ENCODE data around the gene PPP1R7.

DNA sequence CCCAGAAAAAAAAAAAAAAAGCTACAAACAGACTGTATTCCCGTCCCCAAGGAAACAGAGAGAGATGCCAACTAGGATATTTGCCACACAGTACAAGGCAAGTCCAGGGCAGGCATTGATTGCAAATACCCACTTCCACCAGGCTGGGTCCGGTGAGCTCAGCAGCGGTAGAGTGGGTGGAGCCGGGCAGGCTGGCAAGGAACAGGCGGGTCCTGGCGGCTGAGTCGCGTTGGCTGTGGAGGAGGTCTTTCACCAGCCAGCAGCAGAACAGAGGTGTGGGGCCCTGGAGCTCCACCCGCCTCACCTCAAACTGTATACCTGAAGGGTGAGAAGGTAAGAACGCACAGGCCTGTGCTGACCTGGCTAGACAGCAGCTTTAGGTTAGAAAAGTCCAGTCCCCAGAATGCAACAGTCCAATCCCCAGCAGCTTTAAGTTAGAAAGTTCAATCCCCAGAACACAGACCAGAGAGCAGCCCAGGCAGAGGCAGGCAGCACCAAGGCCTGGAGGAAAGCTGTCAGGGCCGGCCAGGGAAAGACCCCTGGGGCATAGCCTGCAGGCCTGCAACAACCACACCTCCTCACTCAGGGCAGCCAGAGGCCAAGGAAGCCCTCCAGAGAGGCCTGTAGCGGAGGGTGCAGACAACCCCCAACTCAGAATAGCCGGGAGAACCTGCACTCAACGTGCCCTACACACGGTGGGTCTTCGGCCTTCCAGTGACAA, 26.3 kb upstream of the PPP1R7 start:
- no peak for TF ChIP-seq EP300 (IDR thresholded peaks at IDR 0.05; ENCODE audit: borderline replicate concordance)
- no peak for TF ChIP-seq MAX (IDR thresholded peaks at IDR 0.05)
- no peak for TF ChIP-seq TEAD4 (IDR thresholded peaks at IDR 0.05)
- no peak for TF ChIP-seq FOXM1 (IDR thresholded peaks at IDR 0.05; ENCODE audit: borderline replicate concordance, low read depth)
- TF ChIP-seq CEBPB (IDR thresholded peaks at IDR 0.05) = no peak
- no peak for TF ChIP-seq RAD21 (IDR thresholded peaks at IDR 0.05; ENCODE audit: low read depth)
- no peak for TF ChIP-seq TAF1 (IDR thresholded peaks at IDR 0.05; ENCODE audit: low read depth)
- no peak for TF ChIP-seq TCF12 (IDR thresholded peaks at IDR 0.05; ENCODE audit: low read depth)
- no peak for TF ChIP-seq ZBTB7A (IDR thresholded peaks at IDR 0.05; ENCODE audit: low read depth)

Data from Ishikawa (cell line).